Measurements from ENCODE around the gene IL1RAPL1. TPM values are rescaled to one million over a fixed set of nuclear protein-coding genes. Genes with fewer than 3 reads are reported as not detected.
"Not testable (repeated sequence)": the region's sequence is repeated elsewhere in the genome, so short reads cannot be mapped to it uniquely, and the experiment has no call there.

IL1RAPL1 gene
- total RNA-seq, 1 experiment from 2014 or later: 1.7 TPM

- no peak for DNase-seq (ENCODE audit: low read depth)
These were observed 682.1 kb downstream of the IL1RAPL1 start for GRCh38 chrX:29269390-29269789.

DNA sequence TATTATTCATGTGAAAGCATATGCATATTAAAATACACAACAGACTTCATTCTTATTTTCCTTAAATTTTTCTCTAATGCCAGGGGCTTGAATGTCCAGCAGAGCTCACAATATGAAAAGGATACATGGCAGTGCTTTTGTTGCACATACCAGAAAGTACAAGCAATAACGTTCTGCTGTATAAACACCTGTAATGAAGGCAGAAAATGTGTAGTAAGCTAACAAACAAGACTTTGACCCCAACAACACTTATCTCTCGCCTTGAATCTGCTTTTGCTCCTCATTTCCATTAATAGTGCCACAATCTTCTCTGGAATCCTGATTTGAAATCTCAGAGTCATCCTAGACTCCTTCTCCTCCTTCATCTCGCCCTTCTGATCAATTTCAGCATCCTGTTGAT lies 687.3 kb downstream of the IL1RAPL1 start:
- DNase-seq (ENCODE audit: low read depth): no peak

- no peak for DNase-seq (ENCODE audit: low read depth)
These were observed 688.7 kb downstream of the IL1RAPL1 start for GRCh38 chrX:29275928-29276327.

DNA sequence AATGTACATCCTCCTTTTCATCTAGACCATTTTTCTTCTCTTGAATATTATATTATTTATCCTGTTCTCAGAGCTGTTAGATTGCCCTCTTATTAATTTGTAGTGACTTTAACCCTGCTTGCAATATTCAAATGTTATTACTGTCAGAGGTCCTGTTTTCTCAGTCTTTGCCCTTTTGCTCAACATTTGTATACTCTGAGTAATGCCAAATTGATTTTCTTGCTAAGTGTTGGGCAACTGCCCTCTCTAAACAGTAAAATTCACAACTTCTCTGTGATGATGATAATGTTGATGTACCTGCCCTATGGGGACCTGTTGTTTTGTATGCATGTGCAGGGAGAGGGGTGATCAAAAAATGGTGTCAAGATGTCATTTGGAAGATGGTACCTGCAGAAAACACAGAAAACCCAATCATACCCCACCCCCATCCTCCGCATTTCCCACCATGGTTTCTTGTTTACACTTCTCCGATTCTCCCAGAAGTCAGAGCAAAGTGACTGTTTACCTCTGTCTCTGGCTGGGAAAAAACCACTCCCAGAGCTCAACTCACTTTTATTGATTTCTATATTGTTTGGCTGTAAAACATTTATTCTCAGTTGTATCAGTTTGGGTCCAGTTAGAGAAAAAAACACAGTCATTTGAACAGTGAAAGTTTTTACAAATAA lies 694.0 kb downstream of the IL1RAPL1 start:
- no peak for DNase-seq (ENCODE audit: low read depth)

GRCh38 chrX:29285664-29286063 lies 698.4 kb downstream of the IL1RAPL1 start:
- no peak for DNase-seq (ENCODE audit: low read depth)

- no peak for DNase-seq (ENCODE audit: low read depth)
These were observed 708.9 kb downstream of the IL1RAPL1 start for GRCh38 chrX:29295987-29296680.

DNA sequence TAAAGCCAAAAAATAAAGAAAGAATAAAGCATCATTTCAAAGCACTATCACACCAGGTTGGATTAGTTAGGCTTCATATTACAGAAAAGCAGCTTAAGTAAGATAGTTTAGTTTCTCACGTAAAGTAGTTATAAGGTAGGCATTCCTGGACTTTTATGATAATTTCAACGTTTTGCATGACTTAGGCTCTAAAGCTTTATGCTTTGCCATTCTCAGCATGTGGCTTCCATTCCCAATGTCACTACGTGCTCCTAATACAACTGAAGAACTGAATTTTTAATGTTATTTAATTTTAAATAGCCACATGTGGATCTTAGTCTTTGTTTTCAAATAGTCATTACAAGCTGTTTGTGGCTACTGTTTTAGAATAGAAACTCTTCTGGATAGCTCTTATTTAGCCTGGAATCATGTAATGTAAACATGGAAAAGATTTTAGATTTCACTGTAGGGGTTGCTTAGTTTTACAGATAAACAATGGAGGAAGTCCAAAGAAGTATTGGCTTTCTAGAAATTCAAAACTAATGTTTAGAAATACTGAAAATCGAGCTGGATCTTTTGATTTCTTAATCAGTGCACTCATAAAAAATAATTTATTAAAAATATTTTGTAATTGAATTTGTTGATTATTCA lies 710.0 kb downstream of the IL1RAPL1 start:
- DNase-seq (ENCODE audit: low read depth): no peak

GRCh38 chrX:29299684-29300083 lies 712.4 kb downstream of the IL1RAPL1 start:
- no peak for DNase-seq (ENCODE audit: low read depth)

GRCh38 chrX:29308726-29309125 lies 721.5 kb downstream of the IL1RAPL1 start:
- DNase-seq (ENCODE audit: low read depth): no peak

DNA sequence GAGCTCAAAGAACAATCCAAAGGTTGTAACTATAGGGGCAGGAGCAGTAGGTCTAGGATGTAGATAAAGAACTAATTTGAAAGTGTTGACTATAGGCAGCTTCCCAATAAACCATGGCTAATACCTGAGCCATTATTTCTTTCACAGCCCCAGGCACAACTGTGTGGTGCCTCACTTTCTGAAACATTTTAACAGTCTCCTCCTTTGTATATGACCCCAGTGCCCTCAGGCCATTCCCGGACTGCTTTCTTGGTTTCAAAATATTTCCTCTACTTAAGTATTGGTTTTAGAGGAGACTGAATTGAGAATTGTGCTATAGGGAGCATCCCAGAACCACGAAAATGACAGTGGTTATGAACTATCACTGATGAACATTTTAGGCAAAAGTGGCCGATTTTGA lies 728.7 kb downstream of the IL1RAPL1 start:
- DNase-seq (ENCODE audit: low read depth): no peak

GRCh38 chrX:29318012-29318411 lies 730.8 kb downstream of the IL1RAPL1 start:
- no peak for DNase-seq (ENCODE audit: low read depth)

GRCh38 chrX:29332429-29332828 lies 745.2 kb downstream of the IL1RAPL1 start:
- DNase-seq (ENCODE audit: low read depth): not testable (repeated sequence)

- not testable (repeated sequence) for DNase-seq (ENCODE audit: low read depth)
These were observed 745.8 kb downstream of the IL1RAPL1 start for GRCh38 chrX:29333091-29333490.

DNA sequence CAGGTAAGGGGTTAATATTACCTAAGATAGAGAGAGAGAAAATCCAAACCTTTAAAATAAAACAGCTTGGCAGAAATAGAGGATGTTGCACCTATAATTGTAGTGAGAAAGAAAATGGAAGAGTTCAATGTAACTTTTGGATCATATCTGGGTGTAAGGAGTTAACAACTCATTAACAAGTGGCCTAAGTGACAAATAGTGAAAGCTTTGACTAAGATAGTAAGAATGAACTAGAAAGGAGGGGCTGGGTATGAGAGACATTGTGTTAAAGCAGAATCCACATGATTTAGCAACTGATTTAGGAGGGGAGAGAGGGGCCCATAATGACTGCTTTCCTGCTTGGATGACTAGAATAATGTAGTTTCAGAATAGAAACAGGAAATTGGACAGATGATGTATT lies 761.0 kb downstream of the IL1RAPL1 start:
- no peak for DNase-seq (ENCODE audit: low read depth)

DNA sequence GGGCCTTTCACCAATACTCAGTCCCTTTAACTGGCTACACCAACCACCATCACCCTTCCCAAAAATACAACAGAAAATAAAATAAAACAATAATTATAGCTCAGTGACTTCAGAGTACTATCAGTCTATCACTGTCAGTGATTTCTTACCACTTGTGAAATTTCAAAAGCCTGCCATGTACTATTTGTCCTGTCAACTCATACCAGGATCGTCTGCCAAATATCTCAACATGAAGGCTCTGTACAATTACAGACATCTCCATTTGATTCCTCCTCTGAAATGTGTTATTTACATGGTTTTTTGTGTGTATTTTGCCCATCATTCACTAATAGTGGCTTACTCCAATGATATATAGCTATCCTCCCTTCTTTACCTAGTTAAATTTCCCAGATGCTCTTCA lies 772.0 kb downstream of the IL1RAPL1 start:
- DNase-seq (ENCODE audit: low read depth): no peak

DNA sequence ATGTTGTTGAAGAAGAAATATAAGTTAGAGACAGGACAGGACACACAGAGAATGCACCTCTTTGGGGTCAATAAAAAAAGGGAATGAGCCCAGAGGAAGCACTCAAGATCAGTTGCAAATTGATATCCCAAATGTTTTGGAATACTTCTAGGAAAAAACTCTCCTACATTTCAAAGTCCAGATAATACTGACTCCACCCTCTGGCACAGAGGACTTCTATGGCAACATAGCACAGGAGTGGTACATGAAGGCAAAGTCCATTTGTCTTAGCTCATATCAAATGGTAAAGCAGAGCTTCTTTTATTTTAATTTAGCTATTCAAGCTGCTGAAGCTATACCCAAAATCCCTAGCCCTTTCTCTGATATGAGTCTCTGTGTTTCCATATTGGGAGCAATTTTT lies 787.5 kb downstream of the IL1RAPL1 start:
- not testable (repeated sequence) for DNase-seq (ENCODE audit: low read depth)

DNA sequence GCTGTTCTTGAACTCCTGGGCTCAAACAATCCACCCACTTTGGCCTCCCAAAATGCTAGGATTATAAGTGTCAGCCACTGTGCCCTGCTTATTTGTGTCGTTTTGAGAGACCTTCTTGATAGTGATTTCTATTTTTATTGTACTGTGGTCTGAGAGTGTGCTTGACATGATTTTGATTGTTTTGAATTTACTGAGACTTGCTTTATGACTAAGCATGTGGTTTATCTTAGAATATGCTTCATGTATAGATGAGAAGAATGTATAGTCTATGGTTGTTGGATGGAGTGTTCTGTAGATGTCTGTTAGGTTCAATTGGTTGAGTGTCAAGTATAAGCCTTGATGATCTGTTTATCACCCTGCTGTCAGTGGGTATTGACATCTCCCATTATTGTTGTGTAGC lies 789.3 kb downstream of the IL1RAPL1 start:
- no peak for DNase-seq (ENCODE audit: low read depth)

DNA sequence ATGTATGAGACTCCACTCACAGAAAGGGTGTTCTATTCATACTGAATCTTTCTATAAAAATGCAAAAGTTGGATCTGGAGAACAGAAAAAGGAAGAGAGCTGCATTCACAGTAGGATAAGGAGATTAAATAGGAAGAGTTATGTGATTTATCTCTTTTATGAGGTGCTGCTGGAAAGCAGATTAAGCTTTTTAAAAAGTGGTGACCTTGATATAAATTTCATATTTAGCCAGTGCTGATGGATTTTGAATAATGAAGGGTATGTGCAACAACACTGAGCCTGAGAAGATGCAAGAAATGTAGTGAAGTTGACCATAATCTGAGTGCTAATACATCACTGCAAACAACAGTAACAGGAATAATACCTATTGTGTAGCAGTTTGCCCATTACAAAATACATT lies 795.6 kb downstream of the IL1RAPL1 start:
- no peak for DNase-seq (ENCODE audit: low read depth)

DNA sequence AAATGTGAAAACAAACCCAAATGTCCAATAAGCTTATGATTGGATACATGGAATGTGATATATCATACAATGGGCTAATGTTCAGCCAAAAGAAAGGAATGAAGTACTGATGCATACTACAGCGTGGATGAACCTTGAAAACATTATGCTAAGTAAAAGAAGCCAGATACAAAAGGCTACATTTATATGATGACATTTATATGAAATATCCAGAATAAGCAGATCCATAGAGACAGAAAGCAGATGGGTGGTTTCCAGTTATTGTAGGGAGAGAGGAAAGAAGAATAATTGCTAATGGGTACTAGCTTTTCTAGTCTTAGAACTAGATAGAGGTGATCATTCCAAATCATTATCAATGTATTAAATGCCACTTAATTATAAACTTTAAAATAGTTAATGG lies 801.3 kb downstream of the IL1RAPL1 start:
- no peak for DNase-seq (ENCODE audit: low read depth)

GRCh38 chrX:29397506-29397905 lies 810.3 kb downstream of the IL1RAPL1 start:
- DNase-seq (ENCODE audit: low read depth): no peak

DNA sequence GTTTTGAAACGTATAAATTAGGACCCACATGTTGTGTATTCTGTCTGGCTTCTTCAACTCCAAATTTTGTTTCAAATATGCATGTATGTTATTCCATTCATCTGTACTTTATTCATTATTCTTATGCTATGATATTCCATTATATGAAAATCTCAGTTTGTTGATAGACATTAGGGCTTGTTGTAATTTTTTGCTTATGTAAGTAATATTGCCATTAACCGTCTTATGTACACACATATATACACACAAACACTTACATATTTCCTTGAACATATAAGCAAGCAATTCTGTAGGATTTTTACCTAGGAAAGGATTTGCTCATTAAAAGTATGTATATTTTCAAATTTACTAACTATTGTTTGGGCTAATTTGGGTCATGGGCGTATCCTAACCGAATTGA lies 820.1 kb downstream of the IL1RAPL1 start:
- DNase-seq (ENCODE audit: low read depth): no peak

GRCh38 chrX:29419774-29420553 lies 832.7 kb downstream of the IL1RAPL1 start:
- peak; percentile 0 for DNase-seq (ENCODE audit: low read depth)

All from Daoy (cell line).